Testis (tissue), 3 donors: ENCODE results near the gene ACTL9. TPM values are rescaled to one million over a fixed set of nuclear protein-coding genes. Genes with fewer than 3 reads are reported as not detected.

Experiments used
- DNase-seq: peaks from one replicate; pipeline ENCODE4 v3.0.0-alpha.2; 2019
- H3K27ac ChIP-seq, 2 donors: fragments of 200-600 bp; sonication (generic); one replicate each; pipeline ENCODE4 v1.5.1; 2019
- H3K27me3 ChIP-seq: fragments of 200-600 bp; sonication (generic); one replicate; pipeline ENCODE4 v1.5.1; 2019
- H3K36me3 ChIP-seq: fragments of 200-600 bp; sonication (generic); one replicate; pipeline ENCODE4 v1.5.1; 2017; ENCODE audit warnings: low read depth; ENCODE audit errors: missing control alignments
- H3K4me1 ChIP-seq: fragments of 200-600 bp; sonication (generic); one replicate; pipeline ENCODE4 v1.5.1; 2019
- H3K4me3 ChIP-seq, 2 donors: fragments of 200-600 bp; sonication (generic); one replicate each; pipeline ENCODE4 v1.5.1; 2017 to 2019
- H3K9me3 ChIP-seq: fragments of 200-600 bp; sonication (generic); one replicate; pipeline ENCODE4 v1.5.1; 2017
- CTCF ChIP-seq, 3 experiments: fragments of 450-650 bp in 2 of 3; fragments of 200-600 bp in 1 of 3; sonication (generic) in 1 of 3; IDR thresholded peaks; one replicate each; pipeline ENCODE4 v1.5.1; 2016 to 2019; ENCODE audit warnings: antibody characterized with exemption in 3 of 3, mild to moderate bottlenecking in 2 of 3, moderate library complexity in 1 of 3
- POLR2A ChIP-seq: fragments of 450-650 bp; IDR thresholded peaks from one replicate; pipeline ENCODE4 v1.6.1; 2017; ENCODE audit warnings: antibody characterized with exemption, mild to moderate bottlenecking, moderate library complexity
- WGBS, 2 donors: methylation state at CpG; one replicate each; pipeline ENCODE4 v1.1.5; 2018; 5-methylcytosine and 5-hydroxymethylcytosine counted together
- intact Hi-C: fragments of 100-400 bp; cut with DNase I; formaldehyde crosslinking; loops from one replicate; pipeline ENCODE4 v1.15.1; 2023; ENCODE audit warnings: low total_unique reads
- polyA plus RNA-seq: library from polyadenylated mRNA; stranded (reverse); fragments of 350-450 nt; fragmentation: Illumina TruSeq; extraction: RNeasy Lipid Tissue Mini Kit (QIAGEN cat#74804); gene quantifications from one replicate; pipeline ENCODE4 v1.2.3, GENCODE V29; 2014; ENCODE audit warnings: low read depth, low replicate concordance; ENCODE audit not compliant: insufficient read depth
- total RNA-seq, 2 donors: library from RNA; depleted of rRNA; stranded (reverse); fragments of >200 nt; gene quantifications; one replicate each; pipeline ENCODE4 v1.2.3, GENCODE V29; 2016

The ACTL9 gene
- total and polyA plus RNA-seq, 3 donors from 2014 or later = 54.9 to 126 (median 122) TPM

GRCh38 chr19:8684001-8684902 lies 14.3 kb downstream of the ACTL9 start:
- no peak overlapping the region for H3K4me3 ChIP-seq
- TF ChIP-seq CTCF (IDR thresholded peaks at IDR 0.05) (no peak), POLR2A (no peak)
- DNase-seq = no peak
- H3K36me3 ChIP-seq = no peaks in the 10 kb centered on the region
- WGBS, 2 donors = 72 to 75% methylated on average over 13 to 21 of the region's 21 CpGs
- intact Hi-C loops = no loop called here
- no peak overlapping the region for H3K27ac ChIP-seq
- no peaks in the 10 kb centered on the region for H3K4me1 ChIP-seq
- H3K27me3 ChIP-seq = no peaks in the 10 kb centered on the region
- H3K9me3 ChIP-seq = no peaks in the 10 kb centered on the region

GRCh38 chr19:8682931-8683330 lies 15.7 kb downstream of the ACTL9 start:
- H3K4me1 ChIP-seq = no peaks in the 10 kb centered on the region
- WGBS, 2 donors = 66 to 76% methylated on average over 1 of the region's 1 CpG
- TF ChIP-seq CTCF (IDR thresholded peaks at IDR 0.05) = no peak
- no peak for TF ChIP-seq POLR2A
- H3K36me3 ChIP-seq = no peaks in the 10 kb centered on the region
- no peak overlapping the region for H3K27ac ChIP-seq
- no peaks in the 10 kb centered on the region for H3K27me3 ChIP-seq
- H3K4me3 ChIP-seq = no peak overlapping the region
- no peak for DNase-seq
- intact Hi-C loops = no loop called here
- H3K9me3 ChIP-seq = no peaks in the 10 kb centered on the region

- H3K4me1 ChIP-seq = no peaks in the 10 kb centered on the region
- no peaks in the 10 kb centered on the region for H3K9me3 ChIP-seq
- intact Hi-C loops = no loop called here
- no peak for DNase-seq
- H3K36me3 ChIP-seq = no peaks in the 10 kb centered on the region
- 44 to 55% methylated on average over 2 of the region's 2 CpGs for WGBS, 2 donors
- no peak overlapping the region for H3K27ac ChIP-seq
- no peak overlapping the region for H3K4me3 ChIP-seq
- TF ChIP-seq CTCF (IDR thresholded peaks at IDR 0.05) = no peak
- H3K27me3 ChIP-seq = no peaks in the 10 kb centered on the region
These were observed 16.1 kb downstream of the ACTL9 start for GRCh38 chr19:8682472-8682871.

- Histone ChIP-seq H3K27ac (no peak overlapping the region), H3K9me3 (no peaks in the 10 kb centered on the region), H3K4me3 (no peak overlapping the region), H3K36me3 (no peaks in the 10 kb centered on the region), H3K27me3 (no peaks in the 10 kb centered on the region), H3K4me1 (no peaks in the 10 kb centered on the region)
- intact Hi-C loops = no loop called here
- 83 to 87% methylated on average over 2 of the region's 2 CpGs for WGBS, 2 donors
- DNase-seq = no peak
- TF ChIP-seq POLR2A (no peak), CTCF (IDR thresholded peaks at IDR 0.05) (no peak)
These were observed 17.1 kb downstream of the ACTL9 start for GRCh38 chr19:8681345-8682029.
